Fibroblast of lung (primary cell): Measurements from ENCODE around the gene DMAC2. TPM values are rescaled to one million over a fixed set of nuclear protein-coding genes. Genes with fewer than 3 reads are reported as not detected.

Experiments used
- DNase-seq, 2 donors: peaks; one replicate each; pipeline versions ENCODE4 v3.0.0 to v3.0.0-alpha.2; 2010; ENCODE audit warnings: low read depth in 2 of 2
- H2AFZ ChIP-seq: 2 replicates; pipeline ENCODE4 v1.5.1; 2012; ENCODE audit warnings: low read length, control low read depth, inconsistent platforms
- H3K27ac ChIP-seq: 2 replicates; pipeline ENCODE4 v1.5.1; 2011; ENCODE audit warnings: low read length, control low read depth; ENCODE audit not compliant: insufficient read depth
- H3K27me3 ChIP-seq: 2 replicates; pipeline ENCODE4 v1.5.1; 2011; ENCODE audit warnings: mild to moderate bottlenecking, low read length; ENCODE audit not compliant: control insufficient read depth, insufficient read depth
- H3K36me3 ChIP-seq: 2 replicates; pipeline ENCODE4 v1.5.1; 2011; ENCODE audit warnings: low read length; ENCODE audit not compliant: control insufficient read depth, insufficient read depth
- H3K4me1 ChIP-seq: 2 replicates; pipeline ENCODE4 v1.5.1; 2011; ENCODE audit warnings: low read length; ENCODE audit not compliant: control insufficient read depth, insufficient read depth; ENCODE audit errors: extremely low read depth
- H3K4me2 ChIP-seq: 2 replicates; pipeline ENCODE4 v1.5.1; 2011; ENCODE audit warnings: low read length, control low read depth; ENCODE audit not compliant: insufficient read depth; ENCODE audit errors: extremely low read depth
- H3K4me3 ChIP-seq, 4 experiments: fragments of 200-600 bp in 1 of 4; sonication (generic) in 1 of 4; replicated peaks in 1 of 4; 2 replicates each; pipeline ENCODE4 v1.5.1; 2011 to 2016; ENCODE audit warnings: low read length in 4 of 4, low read depth in 3 of 4, mild to moderate bottlenecking in 3 of 4, control low read depth in 2 of 4, inconsistent platforms in 1 of 4, mixed read lengths in 1 of 4; ENCODE audit not compliant: insufficient read depth in 1 of 4; ENCODE audit errors: control extremely low read depth in 1 of 4
- H3K79me2 ChIP-seq: 2 replicates; pipeline ENCODE4 v1.5.1; 2012; ENCODE audit warnings: mild to moderate bottlenecking, low read length, inconsistent platforms; ENCODE audit not compliant: control insufficient read depth, insufficient read depth
- H3K9ac ChIP-seq: 2 replicates; pipeline ENCODE4 v1.5.1; 2011; ENCODE audit warnings: mild to moderate bottlenecking, low read length, control low read depth; ENCODE audit not compliant: insufficient read depth
- H3K9me3 ChIP-seq: 2 replicates; pipeline ENCODE4 v1.5.1; 2012; ENCODE audit warnings: low read depth, low read length; ENCODE audit not compliant: control insufficient read depth, insufficient read depth
- H4K20me1 ChIP-seq: 2 replicates; pipeline ENCODE4 v1.5.1; 2011; ENCODE audit warnings: low read length; ENCODE audit not compliant: control insufficient read depth, insufficient read depth; ENCODE audit errors: extremely low read depth
- EZH2 ChIP-seq: IDR thresholded peaks from 2 replicates; pipeline ENCODE4 v1.5.1; 2012; ENCODE audit warnings: low read length, control low read depth, mild to moderate bottlenecking; ENCODE audit errors: missing control alignments
- polyA plus RNA-seq, 2 donors: library from polyadenylated mRNA; depleted of rRNA in 1 of 2; stranded (reverse) in 1 of 2; unstranded in 1 of 2; fragments of >200 nt; gene quantifications; 2 replicates each; pipeline ENCODE4 v1.2.1, GENCODE V29; 2011 to 2012; ENCODE audit warnings: missing spikeins in 1 of 2
- total RNA-seq: library from RNA; depleted of rRNA; stranded (reverse); fragments of >200 nt; gene quantifications from 2 replicates; pipeline ENCODE4 v1.2.1, GENCODE V29; 2014
- TF ChIP-seq, protein P1 (sequence below), 2 donors: IDR thresholded peaks in 1 of 2; conservative IDR thresholded peaks in 1 of 2; 1 replicate in 1 of 2; 2 replicates in 1 of 2; pipeline ENCODE4 v1.5.1; 2011 to 2012; ENCODE audit warnings: low read length in 2 of 2, control low read depth in 1 of 2, inconsistent platforms in 1 of 2, low read depth in 1 of 2, mild to moderate bottlenecking in 1 of 2

DMAC2 gene
- total and polyA plus RNA-seq, 2 donors (not counting 1 experiment from before 2014, with no cell fraction given) = 31.0 to 52.3 TPM

GRCh38 chr19:41455936-41456335 is 16.2 kb upstream of the DMAC2 start:
- Histone ChIP-seq H3K9me3 (no peaks in the 10 kb centered on the region), H3K27me3 (no peaks in the 10 kb centered on the region), H3K27ac (no peak overlapping the region), H3K4me2 (no peak overlapping the region), H3K36me3 (no peaks in the 10 kb centered on the region), H3K9ac (no peak overlapping the region), H3K4me1 (no peaks in the 10 kb centered on the region), H4K20me1 (no peaks in the 10 kb centered on the region), H3K79me2 (no peaks in the 10 kb centered on the region), H3K4me3 (no peak overlapping the region), H2AFZ (no peak overlapping the region)
- no peak for DNase-seq
- TF ChIP-seq, protein P1, sequence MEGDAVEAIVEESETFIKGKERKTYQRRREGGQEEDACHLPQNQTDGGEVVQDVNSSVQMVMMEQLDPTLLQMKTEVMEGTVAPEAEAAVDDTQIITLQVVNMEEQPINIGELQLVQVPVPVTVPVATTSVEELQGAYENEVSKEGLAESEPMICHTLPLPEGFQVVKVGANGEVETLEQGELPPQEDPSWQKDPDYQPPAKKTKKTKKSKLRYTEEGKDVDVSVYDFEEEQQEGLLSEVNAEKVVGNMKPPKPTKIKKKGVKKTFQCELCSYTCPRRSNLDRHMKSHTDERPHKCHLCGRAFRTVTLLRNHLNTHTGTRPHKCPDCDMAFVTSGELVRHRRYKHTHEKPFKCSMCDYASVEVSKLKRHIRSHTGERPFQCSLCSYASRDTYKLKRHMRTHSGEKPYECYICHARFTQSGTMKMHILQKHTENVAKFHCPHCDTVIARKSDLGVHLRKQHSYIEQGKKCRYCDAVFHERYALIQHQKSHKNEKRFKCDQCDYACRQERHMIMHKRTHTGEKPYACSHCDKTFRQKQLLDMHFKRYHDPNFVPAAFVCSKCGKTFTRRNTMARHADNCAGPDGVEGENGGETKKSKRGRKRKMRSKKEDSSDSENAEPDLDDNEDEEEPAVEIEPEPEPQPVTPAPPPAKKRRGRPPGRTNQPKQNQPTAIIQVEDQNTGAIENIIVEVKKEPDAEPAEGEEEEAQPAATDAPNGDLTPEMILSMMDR (conservative IDR thresholded peaks at IDR 0.05 in 1 of 2, IDR thresholded peaks at IDR 0.05 in 1 of 2; ENCODE audit: low read depth in 1 of 2, low read length in 2 of 2) = no peak
- TF ChIP-seq EZH2 = no peak

GRCh38 chr19:41452584-41453275 is 13.0 kb upstream of the DMAC2 start:
- Histone ChIP-seq H3K9me3 (no peaks in the 10 kb centered on the region), H3K4me1 (no peaks in the 10 kb centered on the region), H3K27me3 (no peaks in the 10 kb centered on the region), H3K4me3 (no peak overlapping the region), H4K20me1 (no peaks in the 10 kb centered on the region), H2AFZ (no peak overlapping the region), H3K36me3 (no peaks in the 10 kb centered on the region), H3K79me2 (no peaks in the 10 kb centered on the region), H3K27ac (no peak overlapping the region), H3K4me2 (no peak overlapping the region), H3K9ac (no peak overlapping the region)
- DNase-seq = no peak
- no peak for TF ChIP-seq EZH2
- TF ChIP-seq, protein P1 (conservative IDR thresholded peaks at IDR 0.05 in 1 of 2, IDR thresholded peaks at IDR 0.05 in 1 of 2; ENCODE audit: low read depth in 1 of 2, low read length in 2 of 2) = no peak

- Histone ChIP-seq H3K4me1 (no peaks in the 10 kb centered on the region), H3K9me3 (no peaks in the 10 kb centered on the region), H4K20me1 (no peaks in the 10 kb centered on the region), H3K79me2 (no peaks in the 10 kb centered on the region), H3K4me2 (no peak overlapping the region), H3K4me3 (no peak overlapping the region), H2AFZ (no peak overlapping the region), H3K27ac (no peak overlapping the region), H3K36me3 (no peaks in the 10 kb centered on the region), H3K9ac (no peak overlapping the region), H3K27me3 (peaks cover 3% of the 10 kb centered on the region)
- TF ChIP-seq, protein P1 (conservative IDR thresholded peaks at IDR 0.05 in 1 of 2, IDR thresholded peaks at IDR 0.05 in 1 of 2; ENCODE audit: low read depth in 1 of 2, low read length in 2 of 2) = no peak
- no peak for TF ChIP-seq EZH2
- DNase-seq = no peak
Observed at GRCh38 chr19:41449865-41450178, 10.1 kb upstream of the DMAC2 start.
